ENCODE data around the gene RANGAP1.

The RANGAP1 gene, protein sequence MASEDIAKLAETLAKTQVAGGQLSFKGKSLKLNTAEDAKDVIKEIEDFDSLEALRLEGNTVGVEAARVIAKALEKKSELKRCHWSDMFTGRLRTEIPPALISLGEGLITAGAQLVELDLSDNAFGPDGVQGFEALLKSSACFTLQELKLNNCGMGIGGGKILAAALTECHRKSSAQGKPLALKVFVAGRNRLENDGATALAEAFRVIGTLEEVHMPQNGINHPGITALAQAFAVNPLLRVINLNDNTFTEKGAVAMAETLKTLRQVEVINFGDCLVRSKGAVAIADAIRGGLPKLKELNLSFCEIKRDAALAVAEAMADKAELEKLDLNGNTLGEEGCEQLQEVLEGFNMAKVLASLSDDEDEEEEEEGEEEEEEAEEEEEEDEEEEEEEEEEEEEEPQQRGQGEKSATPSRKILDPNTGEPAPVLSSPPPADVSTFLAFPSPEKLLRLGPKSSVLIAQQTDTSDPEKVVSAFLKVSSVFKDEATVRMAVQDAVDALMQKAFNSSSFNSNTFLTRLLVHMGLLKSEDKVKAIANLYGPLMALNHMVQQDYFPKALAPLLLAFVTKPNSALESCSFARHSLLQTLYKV

DNA sequence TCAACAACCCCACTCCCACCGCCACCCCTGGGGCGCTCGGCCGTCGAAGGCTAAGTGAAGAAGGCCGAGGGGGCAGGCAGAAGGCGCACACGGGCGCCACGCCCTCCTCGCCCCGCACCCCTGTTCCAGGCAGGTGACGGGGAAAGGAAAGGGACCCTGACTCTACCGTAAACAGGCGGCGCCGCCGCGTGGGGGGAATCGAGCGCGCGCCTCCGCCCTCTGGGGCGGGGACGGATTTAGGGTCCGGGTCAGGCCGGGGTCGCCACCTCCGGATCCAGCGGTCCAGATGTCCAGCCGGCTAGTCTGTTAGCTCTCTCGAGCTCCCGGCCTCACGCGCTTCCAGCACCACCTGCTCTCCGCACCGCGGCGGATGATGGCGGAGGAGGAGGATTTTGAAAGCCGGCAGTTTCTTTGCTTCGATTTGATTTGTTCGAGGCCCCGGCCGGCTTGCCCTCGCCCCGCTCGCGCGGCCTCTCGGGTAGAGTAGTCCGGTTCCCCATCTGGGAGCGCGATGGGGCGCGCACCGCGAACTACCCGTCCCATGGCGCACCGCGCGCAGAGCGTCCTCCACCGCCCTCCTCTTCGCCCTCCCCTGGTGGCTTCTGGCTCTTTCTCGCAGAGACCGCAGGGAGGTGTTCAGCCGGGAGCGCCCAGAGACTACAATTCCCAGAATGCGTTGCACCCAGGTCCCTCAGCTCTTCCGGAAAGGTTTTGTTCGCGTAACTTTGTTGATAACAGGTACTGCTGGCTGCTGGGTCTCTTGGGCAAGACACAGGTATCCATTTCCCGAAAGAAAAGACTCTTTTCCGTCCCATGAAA lies at the start of gene RANGAP1:
TSS of gene RANGAP1 (minus strand) at position 368 of the 819 bp plus-strand sequence. CDS start 5,143 bp downstream, outside the sequence.
- DNase-seq (ENCODE audit: low read depth in 2 of 2) = peak; percentile 98
- H3K4me3 ChIP-seq (replicated peaks in 1 of 2; ENCODE audit: low read depth in 2 of 2, low read length in 2 of 2) = peak within 1 kb of the TSS; percentile 89 to 96
- TF ChIP-seq, protein P1, sequence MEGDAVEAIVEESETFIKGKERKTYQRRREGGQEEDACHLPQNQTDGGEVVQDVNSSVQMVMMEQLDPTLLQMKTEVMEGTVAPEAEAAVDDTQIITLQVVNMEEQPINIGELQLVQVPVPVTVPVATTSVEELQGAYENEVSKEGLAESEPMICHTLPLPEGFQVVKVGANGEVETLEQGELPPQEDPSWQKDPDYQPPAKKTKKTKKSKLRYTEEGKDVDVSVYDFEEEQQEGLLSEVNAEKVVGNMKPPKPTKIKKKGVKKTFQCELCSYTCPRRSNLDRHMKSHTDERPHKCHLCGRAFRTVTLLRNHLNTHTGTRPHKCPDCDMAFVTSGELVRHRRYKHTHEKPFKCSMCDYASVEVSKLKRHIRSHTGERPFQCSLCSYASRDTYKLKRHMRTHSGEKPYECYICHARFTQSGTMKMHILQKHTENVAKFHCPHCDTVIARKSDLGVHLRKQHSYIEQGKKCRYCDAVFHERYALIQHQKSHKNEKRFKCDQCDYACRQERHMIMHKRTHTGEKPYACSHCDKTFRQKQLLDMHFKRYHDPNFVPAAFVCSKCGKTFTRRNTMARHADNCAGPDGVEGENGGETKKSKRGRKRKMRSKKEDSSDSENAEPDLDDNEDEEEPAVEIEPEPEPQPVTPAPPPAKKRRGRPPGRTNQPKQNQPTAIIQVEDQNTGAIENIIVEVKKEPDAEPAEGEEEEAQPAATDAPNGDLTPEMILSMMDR (IDR thresholded peaks at IDR 0.05; ENCODE audit: low read depth, low read length) = peak; percentile 19

DNA sequence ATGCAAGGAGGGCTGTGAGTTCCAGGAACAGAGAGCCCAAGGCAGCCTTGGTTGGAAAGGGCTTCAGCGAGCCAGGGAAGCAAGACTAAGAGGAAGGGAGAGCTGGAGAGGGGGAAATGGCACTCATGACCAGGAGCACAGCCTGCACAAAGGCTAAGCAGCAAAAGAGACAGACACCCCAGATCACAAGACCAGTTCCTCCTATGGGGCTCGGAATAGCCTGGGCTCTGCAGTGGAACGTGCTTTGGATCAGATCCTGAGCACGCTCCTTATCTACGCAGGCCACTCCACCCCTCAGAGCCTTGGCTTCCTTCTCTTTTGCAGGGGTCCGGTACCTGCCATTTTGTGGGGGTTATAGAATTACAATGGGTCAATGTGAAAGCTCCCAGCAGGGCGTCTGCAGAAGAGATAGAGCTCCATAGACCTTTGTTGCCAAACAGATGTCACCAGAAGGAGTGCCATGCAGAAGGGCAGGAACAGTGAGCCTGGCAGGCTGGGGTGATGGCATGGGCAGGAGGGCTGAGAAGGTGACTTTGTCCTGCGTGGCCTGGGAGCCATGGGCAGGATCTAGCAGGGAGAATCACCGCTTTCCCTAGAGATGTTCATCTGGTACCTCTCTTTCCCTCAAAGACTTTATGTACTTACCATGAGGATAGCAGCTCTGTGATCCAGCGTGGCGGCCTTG lies 49.1 kb upstream of the RANGAP1 start:
- TF ChIP-seq, protein P1 (IDR thresholded peaks at IDR 0.05; ENCODE audit: low read depth, low read length) = no peak
- no peak for DNase-seq (ENCODE audit: low read depth in 2 of 2)

DNA sequence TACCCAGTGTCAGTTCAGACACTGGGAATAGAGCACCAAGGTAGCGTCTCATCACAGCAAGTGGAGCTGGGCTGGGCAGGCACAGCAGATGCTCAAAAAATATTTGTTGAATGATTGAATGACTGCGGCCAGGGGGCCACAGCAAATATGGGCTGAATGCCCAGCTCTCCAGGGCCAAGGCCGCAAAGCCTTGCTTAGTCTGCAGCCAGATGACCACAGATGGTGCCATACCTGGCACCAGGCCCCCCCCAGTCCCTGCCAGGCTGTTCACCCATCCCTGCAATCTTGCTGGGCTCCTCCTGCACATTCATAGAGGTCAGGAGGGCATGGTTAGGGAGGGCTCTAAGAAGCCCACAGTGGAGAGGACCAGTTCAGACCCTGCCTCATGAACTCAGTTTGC lies 48.2 kb upstream of the RANGAP1 start:
- TF ChIP-seq, protein P1 (IDR thresholded peaks at IDR 0.05; ENCODE audit: low read depth, low read length) = no peak
- no peak for DNase-seq (ENCODE audit: low read depth in 2 of 2)
- H3K4me3 ChIP-seq (replicated peaks in 1 of 2; ENCODE audit: low read depth in 2 of 2, low read length in 2 of 2) = no peak overlapping the region

More for the DNA sequence above, 49.1 kb upstream of the RANGAP1 start:
- H3K4me3 ChIP-seq (replicated peaks in 1 of 2; ENCODE audit: low read depth in 2 of 2, low read length in 2 of 2) = no peak overlapping the region

DNA sequence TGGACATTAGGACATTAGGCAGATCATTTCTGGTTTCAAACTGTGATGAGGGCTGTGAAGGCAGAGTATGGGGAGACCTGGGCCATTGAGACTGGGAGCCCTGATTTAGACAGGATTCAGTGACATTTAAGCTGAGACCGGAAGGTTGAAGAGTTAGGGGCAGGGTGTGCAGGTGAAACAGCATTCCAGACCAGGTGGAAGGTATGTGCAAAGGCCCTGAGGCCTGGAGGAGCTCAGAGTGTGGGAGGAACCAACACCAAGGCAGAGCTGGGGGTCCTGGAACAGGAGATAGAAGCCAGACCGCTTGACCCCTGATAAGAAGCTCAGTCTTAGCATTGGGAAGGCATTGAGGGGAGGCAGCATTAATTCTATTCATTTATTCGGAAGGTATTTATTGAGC lies 47.8 kb upstream of the RANGAP1 start:
- no peak for DNase-seq (ENCODE audit: low read depth in 2 of 2)
- H3K4me3 ChIP-seq (replicated peaks in 1 of 2; ENCODE audit: low read depth in 2 of 2, low read length in 2 of 2) = no peak overlapping the region
- TF ChIP-seq, protein P1 (IDR thresholded peaks at IDR 0.05; ENCODE audit: low read depth, low read length) = no peak

DNA sequence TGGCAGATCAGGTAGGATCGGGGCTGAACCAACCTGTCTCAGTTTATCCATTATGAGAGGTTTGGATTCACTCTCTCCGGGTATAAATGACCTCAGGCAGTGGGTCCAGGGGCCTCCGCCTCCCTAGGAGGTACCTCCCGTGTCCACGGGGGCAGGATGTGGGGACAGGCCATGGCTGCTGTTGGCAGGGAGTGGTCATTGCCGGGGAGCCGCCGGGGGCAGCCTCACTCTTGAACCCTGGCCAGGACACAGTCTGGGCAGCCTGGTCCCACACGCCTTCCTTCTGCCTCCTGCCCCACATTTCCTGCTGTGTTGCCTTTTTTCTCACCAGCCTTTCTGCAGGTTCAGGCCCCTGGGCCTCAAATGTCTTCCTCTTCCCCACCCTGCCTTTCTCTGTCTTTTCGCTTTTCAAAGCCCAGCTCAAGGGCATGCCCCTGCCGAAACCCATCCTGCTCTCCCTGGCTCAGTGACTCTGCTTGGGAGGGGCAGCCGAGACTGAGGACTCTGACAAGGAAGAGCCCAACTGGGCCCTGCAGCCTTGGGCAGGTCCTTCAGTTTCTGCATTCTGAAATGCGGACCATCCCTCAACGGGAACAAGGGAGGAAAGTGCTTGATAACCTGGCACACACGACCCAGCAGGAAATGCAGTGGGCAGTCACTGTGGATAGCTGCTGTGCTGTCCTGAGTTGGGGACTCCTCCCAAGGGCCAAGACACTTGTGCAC lies 46.4 kb upstream of the RANGAP1 start:
- TF ChIP-seq, protein P1 (IDR thresholded peaks at IDR 0.05; ENCODE audit: low read depth, low read length) = no peak
- H3K4me3 ChIP-seq (replicated peaks in 1 of 2; ENCODE audit: low read depth in 2 of 2, low read length in 2 of 2) = no peak overlapping the region
- DNase-seq (ENCODE audit: low read depth in 2 of 2) = no peak

DNA sequence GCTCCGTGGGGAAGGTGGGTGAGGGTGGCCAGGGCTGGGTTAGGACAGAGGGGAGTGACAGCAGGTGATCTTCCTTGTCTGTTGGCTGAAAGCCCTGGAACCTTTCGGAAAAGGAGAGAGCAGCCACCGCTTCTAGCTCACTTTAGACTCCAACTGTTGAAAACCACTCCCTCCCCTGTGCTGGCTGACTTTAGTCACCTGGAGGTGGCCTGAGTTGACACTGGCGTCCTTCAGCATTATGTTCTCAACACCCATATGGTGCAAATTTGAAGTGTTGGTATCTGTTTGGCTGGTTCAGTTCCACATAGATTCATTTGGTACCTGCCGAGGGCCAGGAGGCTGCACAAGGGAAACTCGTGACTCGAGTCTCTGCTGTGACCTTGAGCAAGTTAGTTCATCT lies 44.2 kb upstream of the RANGAP1 start:
- H3K4me3 ChIP-seq (replicated peaks in 1 of 2; ENCODE audit: low read depth in 2 of 2, low read length in 2 of 2) = no peak overlapping the region
- TF ChIP-seq, protein P1 (IDR thresholded peaks at IDR 0.05; ENCODE audit: low read depth, low read length) = no peak
- no peak for DNase-seq (ENCODE audit: low read depth in 2 of 2)
